Measurements from ENCODE around the gene FAM81A.

FAM81A gene

DNA sequence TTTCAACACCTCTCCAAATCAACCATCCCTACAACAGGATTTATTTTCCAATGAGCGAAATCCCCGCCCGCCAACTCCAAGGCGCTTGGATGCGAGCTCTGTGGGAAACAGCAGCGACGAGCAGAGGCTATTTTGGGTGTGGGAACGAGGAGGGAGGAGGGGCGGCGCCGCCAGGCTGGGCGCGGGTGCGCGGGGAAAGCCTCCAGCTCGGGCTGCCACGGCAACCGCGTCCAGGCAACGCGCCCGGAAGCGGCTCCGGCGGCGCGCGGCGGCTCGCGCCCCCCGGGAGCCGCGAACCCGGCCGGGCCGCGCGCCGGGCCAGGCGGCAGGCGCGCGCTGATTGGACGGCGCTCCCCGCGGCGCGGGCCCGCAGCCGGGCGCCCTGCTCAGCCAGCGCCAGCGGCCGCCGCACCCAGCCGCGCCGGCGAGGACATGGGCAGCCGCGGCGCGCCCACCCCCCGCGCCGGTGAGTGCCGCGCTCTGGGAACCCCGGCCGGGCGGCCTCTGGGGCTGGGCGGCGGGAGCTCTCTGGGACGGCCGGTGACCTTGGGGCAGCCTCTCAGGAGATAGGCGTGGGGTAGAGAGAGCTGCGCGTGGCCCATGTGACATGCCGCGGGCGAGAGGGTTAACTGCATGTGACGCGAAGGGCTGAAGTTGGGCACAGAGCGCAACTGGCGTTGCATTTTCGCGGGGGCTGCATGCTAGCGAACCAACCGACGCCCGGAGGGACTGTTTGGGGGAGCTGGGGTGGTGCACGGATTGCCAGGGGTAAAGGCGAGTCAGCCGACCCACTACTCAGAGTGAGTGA lies at the start of gene FAM81A:
Gene FAM81A (plus strand): TSS at position 370 of the 808 bp plus-strand sequence. CDS start 20,441 bp downstream, outside the sequence.
- DNase-seq (ENCODE audit: low read depth): peak; percentile 20
- H3K4me3 ChIP-seq (ENCODE audit: low read length): peak within 1 kb of the TSS; percentile 65
- TF ChIP-seq, protein P1, sequence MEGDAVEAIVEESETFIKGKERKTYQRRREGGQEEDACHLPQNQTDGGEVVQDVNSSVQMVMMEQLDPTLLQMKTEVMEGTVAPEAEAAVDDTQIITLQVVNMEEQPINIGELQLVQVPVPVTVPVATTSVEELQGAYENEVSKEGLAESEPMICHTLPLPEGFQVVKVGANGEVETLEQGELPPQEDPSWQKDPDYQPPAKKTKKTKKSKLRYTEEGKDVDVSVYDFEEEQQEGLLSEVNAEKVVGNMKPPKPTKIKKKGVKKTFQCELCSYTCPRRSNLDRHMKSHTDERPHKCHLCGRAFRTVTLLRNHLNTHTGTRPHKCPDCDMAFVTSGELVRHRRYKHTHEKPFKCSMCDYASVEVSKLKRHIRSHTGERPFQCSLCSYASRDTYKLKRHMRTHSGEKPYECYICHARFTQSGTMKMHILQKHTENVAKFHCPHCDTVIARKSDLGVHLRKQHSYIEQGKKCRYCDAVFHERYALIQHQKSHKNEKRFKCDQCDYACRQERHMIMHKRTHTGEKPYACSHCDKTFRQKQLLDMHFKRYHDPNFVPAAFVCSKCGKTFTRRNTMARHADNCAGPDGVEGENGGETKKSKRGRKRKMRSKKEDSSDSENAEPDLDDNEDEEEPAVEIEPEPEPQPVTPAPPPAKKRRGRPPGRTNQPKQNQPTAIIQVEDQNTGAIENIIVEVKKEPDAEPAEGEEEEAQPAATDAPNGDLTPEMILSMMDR (conservative IDR thresholded peaks at IDR 0.05; ENCODE audit: low read depth, low read length): no peak

DNA sequence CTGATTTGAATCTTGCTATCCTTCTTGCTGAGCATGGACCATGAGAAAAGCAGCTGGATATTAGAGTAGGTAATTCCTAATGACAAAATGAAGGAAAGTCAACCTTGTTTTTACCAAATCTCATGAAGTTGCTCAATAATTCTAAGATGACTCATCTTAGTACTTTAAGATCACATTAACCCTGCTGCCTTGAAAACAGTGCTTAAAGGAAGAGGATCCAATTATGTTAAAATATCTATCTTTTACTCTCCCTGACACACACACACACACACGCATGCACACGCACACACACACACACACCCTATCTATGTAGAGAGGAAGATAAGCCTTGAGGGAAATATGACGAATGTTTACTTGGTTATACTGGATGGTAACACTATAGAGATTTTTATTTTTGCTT lies 49.3 kb upstream of the FAM81A start:
- no peak for DNase-seq (ENCODE audit: low read depth)
- TF ChIP-seq, protein P1 (conservative IDR thresholded peaks at IDR 0.05; ENCODE audit: low read depth, low read length): no peak
- no peak overlapping the region for H3K4me3 ChIP-seq (ENCODE audit: low read length)

DNA sequence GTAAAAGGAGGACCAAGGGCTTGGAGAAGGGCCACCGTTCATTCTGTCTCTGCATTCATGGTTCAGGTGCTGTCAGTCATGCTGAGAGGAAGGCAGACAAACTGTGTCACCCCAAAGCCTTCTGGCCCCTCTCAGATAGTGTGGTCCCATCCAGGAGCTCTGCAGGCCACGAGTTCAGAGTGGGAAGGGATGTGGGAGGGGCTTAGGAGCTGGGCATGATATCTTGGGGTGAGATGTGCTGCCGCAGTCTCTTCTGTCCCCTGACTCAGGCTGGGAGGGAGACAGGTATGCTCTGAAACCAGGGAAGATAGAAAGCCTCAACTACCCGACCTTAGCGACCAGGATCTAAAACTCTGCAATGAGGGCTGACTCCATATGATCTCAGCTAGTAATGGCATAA lies 45.7 kb upstream of the FAM81A start:
- TF ChIP-seq, protein P1 (conservative IDR thresholded peaks at IDR 0.05; ENCODE audit: low read depth, low read length): no peak
- H3K4me3 ChIP-seq (ENCODE audit: low read length): no peak overlapping the region
- DNase-seq (ENCODE audit: low read depth): no peak

DNA sequence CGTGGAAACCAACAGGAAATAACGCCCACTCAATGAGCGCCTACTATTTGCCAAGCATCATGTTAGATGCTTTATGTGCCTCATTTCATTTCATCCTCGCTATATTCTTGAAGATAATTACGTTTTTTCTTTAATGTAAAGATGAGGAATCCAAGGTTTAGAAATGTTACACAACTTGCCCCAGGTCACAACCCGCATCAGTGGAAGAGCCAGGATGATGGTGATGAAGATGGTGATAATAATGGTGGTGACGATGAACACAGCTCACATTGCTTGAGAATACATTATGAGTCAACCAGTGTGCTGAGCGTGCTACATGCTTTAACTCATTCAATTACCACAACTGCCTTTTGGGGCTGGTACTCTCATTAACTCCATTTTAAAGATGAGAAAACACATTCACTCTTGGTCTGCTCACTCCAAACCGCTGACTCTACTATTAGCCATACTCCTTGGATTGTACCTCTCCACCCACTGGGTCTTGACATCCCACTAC lies 43.8 kb upstream of the FAM81A start:
- DNase-seq (ENCODE audit: low read depth): no peak
- TF ChIP-seq, protein P1 (conservative IDR thresholded peaks at IDR 0.05; ENCODE audit: low read depth, low read length): no peak
- H3K4me3 ChIP-seq (ENCODE audit: low read length): no peak overlapping the region

DNA sequence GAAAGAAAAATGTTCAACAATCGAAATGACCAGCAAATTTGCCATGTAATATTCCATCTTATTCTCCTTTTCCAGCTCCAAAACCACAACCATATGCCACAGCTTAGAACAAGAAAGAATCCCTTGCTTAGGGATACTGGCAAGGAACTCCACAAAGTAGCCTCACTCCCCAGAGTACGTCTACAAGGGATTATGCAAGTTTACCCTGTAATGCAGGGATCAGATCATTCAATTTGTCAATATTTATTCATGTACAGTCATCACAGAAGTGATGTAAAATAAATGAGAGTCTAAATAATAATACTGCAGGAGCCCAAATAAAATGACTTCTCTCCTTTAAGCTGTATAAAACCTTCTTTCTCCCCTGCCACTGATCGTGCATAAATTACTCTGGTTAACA lies 41.8 kb upstream of the FAM81A start:
- TF ChIP-seq, protein P1 (conservative IDR thresholded peaks at IDR 0.05; ENCODE audit: low read depth, low read length): no peak

DNA sequence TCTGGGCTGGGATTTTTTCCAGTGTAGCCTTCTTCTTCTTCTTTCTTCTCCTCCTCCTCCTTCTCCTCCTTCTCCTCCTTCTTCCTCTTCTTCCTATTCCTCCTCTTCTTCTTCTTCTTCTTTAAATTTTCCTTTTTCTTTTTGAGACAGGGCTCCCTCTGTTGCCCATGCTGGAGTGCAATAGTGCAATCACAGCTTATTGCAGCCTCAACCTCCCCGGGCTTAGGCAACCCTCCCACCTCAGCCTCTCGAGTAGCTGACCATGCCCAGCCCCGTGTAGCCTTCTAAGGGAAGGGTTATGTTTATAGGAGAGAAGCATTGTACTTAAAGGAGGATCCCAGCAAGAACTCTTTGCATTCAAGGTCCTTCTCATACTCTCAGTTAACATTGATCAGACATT lies 41.3 kb upstream of the FAM81A start:
- no peak for DNase-seq (ENCODE audit: low read depth)
- H3K4me3 ChIP-seq (ENCODE audit: low read length): no peak overlapping the region
- TF ChIP-seq, protein P1 (conservative IDR thresholded peaks at IDR 0.05; ENCODE audit: low read depth, low read length): no peak

More for the DNA sequence above, 41.8 kb upstream of the FAM81A start:
- H3K4me3 ChIP-seq (ENCODE audit: low read length): no peak overlapping the region
- DNase-seq (ENCODE audit: low read depth): no peak

DNA sequence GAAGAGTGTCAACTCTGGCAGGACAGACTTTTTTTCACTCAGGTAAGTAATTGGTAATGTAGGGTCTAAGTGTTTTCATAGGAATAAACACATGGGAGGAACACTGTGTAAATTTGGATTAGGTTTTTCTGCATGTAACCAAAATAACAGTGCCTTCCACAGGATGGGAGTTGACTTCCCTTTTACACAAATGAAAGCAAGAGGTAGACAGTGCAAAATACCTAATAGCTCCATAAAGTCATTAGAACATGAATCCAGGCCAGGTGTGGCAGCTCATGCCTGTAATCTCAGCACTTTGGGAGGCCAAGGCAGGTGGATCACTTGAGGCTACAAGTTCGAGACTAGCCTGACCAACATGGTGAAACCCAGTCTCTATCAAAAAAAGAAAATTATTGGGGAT lies 39.8 kb upstream of the FAM81A start:
- TF ChIP-seq, protein P1 (conservative IDR thresholded peaks at IDR 0.05; ENCODE audit: low read depth, low read length): no peak
- H3K4me3 ChIP-seq (ENCODE audit: low read length): no peak overlapping the region
- no peak for DNase-seq (ENCODE audit: low read depth)

Data from retinal pigment epithelial cell (primary cell).